ENCODE measurements around the gene TNNT2. TPM values are rescaled to one million over a fixed set of nuclear protein-coding genes. Genes with fewer than 3 reads are reported as not detected.

Gene TNNT2
- total and polyA plus RNA-seq, 9 donors: 408 to 1,212 (median 904) TPM

- H3K27me3 ChIP-seq (ENCODE audit: control insufficient read depth, insufficient read depth, low read length): no peaks in the 10 kb centered on the region
- no peak overlapping the region for H3K4me3 ChIP-seq (ENCODE audit: low read length)
- 73% methylated on average over 8 of the region's 13 CpGs for WGBS (ENCODE audit: insufficient coverage)
- H3K27ac ChIP-seq (ENCODE audit: low read length): no peak overlapping the region
- H3K4me1 ChIP-seq (ENCODE audit: control insufficient read depth, insufficient read depth, low read length): peaks cover 2% of the 10 kb centered on the region
- no peaks in the 10 kb centered on the region for H3K36me3 ChIP-seq (ENCODE audit: control insufficient read depth, insufficient read depth, low read length)
- DNase-seq: no peak
- H3K9me3 ChIP-seq (replicated peaks; ENCODE audit: control insufficient read depth, low read depth, low read length): no peaks in the 10 kb centered on the region
Observed at GRCh38 chr1:201353186-201353940, 24.1 kb downstream of the TNNT2 start.

- Histone ChIP-seq H3K27me3 (ENCODE audit: control insufficient read depth, insufficient read depth, low read length) (no peaks in the 10 kb centered on the region), H3K4me1 (ENCODE audit: control insufficient read depth, insufficient read depth, low read length) (peaks cover 3% of the 10 kb centered on the region), H3K27ac (ENCODE audit: low read length) (no peak overlapping the region), H3K36me3 (ENCODE audit: control insufficient read depth, insufficient read depth, low read length) (no peaks in the 10 kb centered on the region), H3K9me3 (replicated peaks; ENCODE audit: control insufficient read depth, low read depth, low read length) (no peaks in the 10 kb centered on the region), H3K4me3 (ENCODE audit: low read length) (no peak overlapping the region)
- DNase-seq: no peak
Observed at GRCh38 chr1:201351617-201352016, 25.9 kb downstream of the TNNT2 start.

GRCh38 chr1:201350884-201351283, 26.6 kb downstream of the TNNT2 start:
- Histone ChIP-seq H3K27ac (ENCODE audit: low read length) (no peak overlapping the region), H3K27me3 (ENCODE audit: control insufficient read depth, insufficient read depth, low read length) (no peaks in the 10 kb centered on the region), H3K4me1 (ENCODE audit: control insufficient read depth, insufficient read depth, low read length) (peaks cover 7% of the 10 kb centered on the region), H3K9me3 (replicated peaks; ENCODE audit: control insufficient read depth, low read depth, low read length) (no peaks in the 10 kb centered on the region), H3K36me3 (ENCODE audit: control insufficient read depth, insufficient read depth, low read length) (no peaks in the 10 kb centered on the region), H3K4me3 (ENCODE audit: low read length) (no peak overlapping the region)
- no peak for DNase-seq
- WGBS (ENCODE audit: insufficient coverage): 75% methylated on average over 5 of the region's 7 CpGs

- 76% methylated on average over 2 of the region's 2 CpGs for WGBS (ENCODE audit: insufficient coverage)
- Histone ChIP-seq H3K27me3 (ENCODE audit: control insufficient read depth, insufficient read depth, low read length) (no peaks in the 10 kb centered on the region), H3K4me1 (ENCODE audit: control insufficient read depth, insufficient read depth, low read length) (peaks cover 7% of the 10 kb centered on the region), H3K27ac (ENCODE audit: low read length) (no peak overlapping the region), H3K36me3 (ENCODE audit: control insufficient read depth, insufficient read depth, low read length) (no peaks in the 10 kb centered on the region), H3K9me3 (replicated peaks; ENCODE audit: control insufficient read depth, low read depth, low read length) (no peaks in the 10 kb centered on the region), H3K4me3 (ENCODE audit: low read length) (no peak overlapping the region)
- no peak for DNase-seq
Observed at GRCh38 chr1:201350361-201350725, 27.1 kb downstream of the TNNT2 start.

GRCh38 chr1:201349092-201349491, 28.4 kb downstream of the TNNT2 start:
- no peak overlapping the region for H3K27ac ChIP-seq (ENCODE audit: low read length)
- peaks cover 9% of the 10 kb centered on the region for H3K4me1 ChIP-seq (ENCODE audit: control insufficient read depth, insufficient read depth, low read length)
- 46% methylated on average over 3 of the region's 4 CpGs for WGBS (ENCODE audit: insufficient coverage)
- no peaks in the 10 kb centered on the region for H3K27me3 ChIP-seq (ENCODE audit: control insufficient read depth, insufficient read depth, low read length)
- no peaks in the 10 kb centered on the region for H3K36me3 ChIP-seq (ENCODE audit: control insufficient read depth, insufficient read depth, low read length)
- H3K4me3 ChIP-seq (ENCODE audit: low read length): no peak overlapping the region
- DNase-seq: no peak
- H3K9me3 ChIP-seq (replicated peaks; ENCODE audit: control insufficient read depth, low read depth, low read length): no peaks in the 10 kb centered on the region

DNA sequence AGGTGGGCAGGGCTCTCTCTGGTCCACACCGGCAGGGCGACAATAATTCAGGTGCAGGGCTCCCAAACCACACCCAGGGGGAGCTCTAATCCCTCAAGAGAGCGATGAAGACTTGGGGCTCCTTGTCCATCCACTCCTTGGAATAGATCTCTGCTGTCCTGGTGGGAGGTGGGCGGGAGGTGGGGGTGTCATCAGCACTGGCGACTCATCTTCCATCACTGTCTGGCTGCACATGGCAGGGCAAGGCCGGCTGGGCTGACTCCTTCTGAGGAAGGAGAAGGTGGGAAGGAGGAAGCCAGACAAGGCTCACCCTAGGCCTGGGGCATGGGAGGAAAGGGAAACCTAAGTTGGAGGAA, 29.3 kb downstream of the TNNT2 start:
- H3K36me3 ChIP-seq (ENCODE audit: control insufficient read depth, insufficient read depth, low read length): no peaks in the 10 kb centered on the region
- no peaks in the 10 kb centered on the region for H3K27me3 ChIP-seq (ENCODE audit: control insufficient read depth, insufficient read depth, low read length)
- peak; percentile 37 for DNase-seq
- no peak overlapping the region for H3K4me3 ChIP-seq (ENCODE audit: low read length)
- H3K9me3 ChIP-seq (replicated peaks; ENCODE audit: control insufficient read depth, low read depth, low read length): no peaks in the 10 kb centered on the region
- H3K27ac ChIP-seq (ENCODE audit: low read length): no peak overlapping the region
- no CpG with 5 or more reads among the region's 6 CpGs for WGBS (ENCODE audit: insufficient coverage)
- H3K4me1 ChIP-seq (ENCODE audit: control insufficient read depth, insufficient read depth, low read length): peaks cover 9% of the 10 kb centered on the region

DNA sequence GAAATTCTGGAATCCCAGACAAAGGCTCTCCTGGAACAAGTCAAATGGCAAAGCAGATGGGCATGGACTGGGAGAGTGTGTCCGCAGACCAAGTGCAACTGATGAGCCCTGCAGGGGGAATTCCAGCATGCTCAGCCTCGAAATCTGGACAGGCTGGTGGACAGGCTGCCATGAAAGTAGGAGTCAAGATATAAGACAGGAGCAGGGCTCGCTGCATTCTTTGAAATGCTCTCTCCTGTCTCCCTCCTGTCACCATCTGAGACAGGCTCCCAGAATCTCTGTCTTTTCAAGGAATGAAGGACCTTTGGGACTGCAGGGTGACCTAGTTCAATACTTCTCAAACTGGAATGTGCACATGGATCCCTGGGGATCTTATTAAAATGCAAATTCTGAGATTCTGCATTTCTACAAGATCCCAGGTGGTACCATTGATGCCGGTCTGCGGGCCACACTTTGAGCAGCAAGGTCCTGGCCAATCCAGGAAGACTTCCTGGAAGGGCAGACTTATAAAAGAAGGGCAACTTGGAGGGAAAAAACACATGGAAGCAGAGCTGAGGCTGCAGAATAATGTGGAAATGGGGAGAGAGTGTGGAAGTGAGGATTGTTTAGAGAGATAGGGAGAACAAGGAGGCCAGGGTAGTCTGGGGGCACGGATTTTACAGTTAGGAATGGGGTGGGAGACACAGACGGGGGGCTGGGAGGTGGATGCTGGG, 29.8 kb downstream of the TNNT2 start:
- H3K36me3 ChIP-seq (ENCODE audit: control insufficient read depth, insufficient read depth, low read length): no peaks in the 10 kb centered on the region
- DNase-seq: no peak
- no peak overlapping the region for H3K27ac ChIP-seq (ENCODE audit: low read length)
- H3K4me1 ChIP-seq (ENCODE audit: control insufficient read depth, insufficient read depth, low read length): peaks cover 9% of the 10 kb centered on the region
- H3K4me3 ChIP-seq (ENCODE audit: low read length): no peak overlapping the region
- WGBS (ENCODE audit: insufficient coverage): 37% methylated on average over 6 of the region's 7 CpGs
- no peaks in the 10 kb centered on the region for H3K9me3 ChIP-seq (replicated peaks; ENCODE audit: control insufficient read depth, low read depth, low read length)
- H3K27me3 ChIP-seq (ENCODE audit: control insufficient read depth, insufficient read depth, low read length): no peaks in the 10 kb centered on the region

GRCh38 chr1:201346987-201347386, 30.5 kb downstream of the TNNT2 start:
- no peaks in the 10 kb centered on the region for H3K27me3 ChIP-seq (ENCODE audit: control insufficient read depth, insufficient read depth, low read length)
- H3K4me3 ChIP-seq (ENCODE audit: low read length): no peak overlapping the region
- no peak overlapping the region for H3K27ac ChIP-seq (ENCODE audit: low read length)
- DNase-seq: no peak
- no peaks in the 10 kb centered on the region for H3K9me3 ChIP-seq (replicated peaks; ENCODE audit: control insufficient read depth, low read depth, low read length)
- H3K4me1 ChIP-seq (ENCODE audit: control insufficient read depth, insufficient read depth, low read length): peaks cover 9% of the 10 kb centered on the region
- WGBS (ENCODE audit: insufficient coverage): no CpG with 5 or more reads among the region's 2 CpGs
- H3K36me3 ChIP-seq (ENCODE audit: control insufficient read depth, insufficient read depth, low read length): no peaks in the 10 kb centered on the region

- DNase-seq: peak; percentile 30
- H3K27ac ChIP-seq (ENCODE audit: low read length): no peak overlapping the region
- peaks cover 9% of the 10 kb centered on the region for H3K4me1 ChIP-seq (ENCODE audit: control insufficient read depth, insufficient read depth, low read length)
- no peak overlapping the region for H3K4me3 ChIP-seq (ENCODE audit: low read length)
- H3K36me3 ChIP-seq (ENCODE audit: control insufficient read depth, insufficient read depth, low read length): no peaks in the 10 kb centered on the region
- H3K27me3 ChIP-seq (ENCODE audit: control insufficient read depth, insufficient read depth, low read length): no peaks in the 10 kb centered on the region
- peaks cover under 1% of the 10 kb centered on the region for H3K9me3 ChIP-seq (replicated peaks; ENCODE audit: control insufficient read depth, low read depth, low read length)
- WGBS (ENCODE audit: insufficient coverage): 81% methylated on average over 3 of the region's 5 CpGs
Observed at GRCh38 chr1:201346337-201346939, 31.0 kb downstream of the TNNT2 start.

DNA sequence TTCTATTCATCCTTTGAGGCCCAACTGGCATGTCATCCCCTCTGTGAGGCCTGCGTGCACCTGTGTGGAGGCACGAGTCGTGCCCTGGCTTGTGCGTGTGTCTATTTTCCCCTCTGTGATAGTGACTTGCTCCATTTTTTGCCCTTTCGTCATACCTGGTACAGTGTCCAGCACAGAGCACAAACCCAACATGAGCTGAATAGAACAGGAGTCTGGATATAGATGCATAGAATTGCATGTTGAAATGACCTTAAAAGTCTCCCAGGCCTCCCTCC, 32.5 kb downstream of the TNNT2 start:
- H3K4me3 ChIP-seq (ENCODE audit: low read length): no peak overlapping the region
- no peak overlapping the region for H3K27ac ChIP-seq (ENCODE audit: low read length)
- peaks cover 9% of the 10 kb centered on the region for H3K4me1 ChIP-seq (ENCODE audit: control insufficient read depth, insufficient read depth, low read length)
- H3K27me3 ChIP-seq (ENCODE audit: control insufficient read depth, insufficient read depth, low read length): no peaks in the 10 kb centered on the region
- H3K9me3 ChIP-seq (replicated peaks; ENCODE audit: control insufficient read depth, low read depth, low read length): peaks cover 2% of the 10 kb centered on the region
- no peak for DNase-seq
- no peaks in the 10 kb centered on the region for H3K36me3 ChIP-seq (ENCODE audit: control insufficient read depth, insufficient read depth, low read length)
- WGBS (ENCODE audit: insufficient coverage): 57% methylated on average over 4 of the region's 5 CpGs
